NCI-H2227 (cell line): Measurements from ENCODE around the gene ANO8.
"Not testable (repeated sequence)": the region's sequence is repeated elsewhere in the genome, so short reads cannot be mapped to it uniquely, and the experiment has no call there.

Experiments used
- DNase-seq: peaks from one replicate; lab custom pipeline; 2025; ENCODE audit not compliant: unreplicated experiment; lab: John Stamatoyannopoulos, UW

ANO8 gene

GRCh38 chr19:17334414-17335409, at the start of gene ANO8:
Gene ANO8, minus strand, starts transcription at chr19:17334855. Its CDS starts 185 bp downstream, at chr19:17334670.
- peak; percentile 97 for DNase-seq

GRCh38 chr19:17380426-17381138, 45.9 kb upstream of the ANO8 start:
- DNase-seq, result no peak

- peak; percentile 45 for DNase-seq
Measured at GRCh38 chr19:17379221-17379631, 44.6 kb upstream of the ANO8 start.

- DNase-seq, result no peak
Measured at GRCh38 chr19:17378271-17378670, 43.6 kb upstream of the ANO8 start.

- no peak for DNase-seq
Measured at GRCh38 chr19:17376935-17377600, 42.4 kb upstream of the ANO8 start, which contains the start of gene PLVAP. Gene PLVAP, minus strand, starts transcription at chr19:17377342. Its CDS starts 54 bp downstream, at chr19:17377288.

GRCh38 chr19:17370026-17370587, 35.5 kb upstream of the ANO8 start:
- no peak for DNase-seq

- DNase-seq, result no peak
Measured at GRCh38 chr19:17365361-17365760, 30.7 kb upstream of the ANO8 start.

GRCh38 chr19:17363852-17364605, 29.4 kb upstream of the ANO8 start:
- not testable (repeated sequence) for DNase-seq

- no peak for DNase-seq
Measured at GRCh38 chr19:17359905-17360800, 25.5 kb upstream of the ANO8 start.

- no peak for DNase-seq
Measured at GRCh38 chr19:17358395-17358794, 23.7 kb upstream of the ANO8 start.

- DNase-seq, result no peak
Measured at GRCh38 chr19:17357724-17358123, 23.1 kb upstream of the ANO8 start.

GRCh38 chr19:17357078-17357666, 22.5 kb upstream of the ANO8 start:
- DNase-seq, result no peak

- no peak for DNase-seq
Measured at GRCh38 chr19:17353386-17353785, 18.7 kb upstream of the ANO8 start.

- no peak for DNase-seq
Measured at GRCh38 chr19:17352608-17353280, 18.1 kb upstream of the ANO8 start.

GRCh38 chr19:17351815-17352435, 17.3 kb upstream of the ANO8 start:
- no peak for DNase-seq

GRCh38 chr19:17348700-17349099, 14.0 kb upstream of the ANO8 start:
- peak; percentile 52 for DNase-seq

- no peak for DNase-seq
Measured at GRCh38 chr19:17347877-17348276, 13.2 kb upstream of the ANO8 start.

GRCh38 chr19:17347361-17347760, 12.7 kb upstream of the ANO8 start:
- DNase-seq, result no peak
